Activated CD8-positive, alpha-beta memory T cell treated with anti-CD3 and anti-CD28 coated beads, Interleukin-2, amount 10 ng/mL, durations not matched to agents 7 days and 5 days (primary cell): Measurements from ENCODE around the gene FOXG1. TPM values are rescaled to one million over a fixed set of nuclear protein-coding genes. Genes with fewer than 3 reads are reported as not detected.

Experiments used
- ATAC-seq: fragments of 150-1000 bp; cut with Tn5 transposase; one replicate; pipeline ENCODE4 v1.10.0; 2021; ENCODE audit warnings: moderate library complexity
- CTCF ChIA-PET: fragments of 350-600 bp; sonication (Branson Sonifier 250); formaldehyde crosslinking; loops from one replicate; lab custom pipeline; 2021; ENCODE audit warnings: antibody characterized with exemption; lab: Charles Lee
- DNase-seq: peaks from one replicate; pipeline ENCODE4 v3.0.0-alpha.2; 2020
- H3K27ac Mint-ChIP-seq: one replicate; pipeline ENCODE4 v1.8.0; 2021; ENCODE audit warnings: mild to moderate bottlenecking, mixed read lengths
- H3K27me3 Mint-ChIP-seq: one replicate; pipeline ENCODE4 v1.8.0; 2021; ENCODE audit warnings: mixed read lengths
- H3K36me3 Mint-ChIP-seq: one replicate; pipeline ENCODE4 v1.8.0; 2021; ENCODE audit warnings: mild to moderate bottlenecking, mixed read lengths
- H3K4me1 Mint-ChIP-seq: one replicate; pipeline ENCODE4 v1.8.0; 2021; ENCODE audit warnings: mixed read lengths
- H3K4me3 Mint-ChIP-seq: one replicate; pipeline ENCODE4 v1.8.0; 2021; ENCODE audit warnings: mild to moderate bottlenecking, moderate library complexity, mixed read lengths
- H3K9me3 Mint-ChIP-seq: one replicate; pipeline ENCODE4 v1.8.0; 2022; ENCODE audit warnings: low read depth, mixed read lengths
- total RNA-seq, 2 experiments: library from RNA; stranded (reverse); gene quantifications; one replicate each; pipeline ENCODE4 v1.2.3, GENCODE V29; 2021

FOXG1 gene
- total RNA-seq, 2 experiments from 2014 or later, result not detected

DNA sequence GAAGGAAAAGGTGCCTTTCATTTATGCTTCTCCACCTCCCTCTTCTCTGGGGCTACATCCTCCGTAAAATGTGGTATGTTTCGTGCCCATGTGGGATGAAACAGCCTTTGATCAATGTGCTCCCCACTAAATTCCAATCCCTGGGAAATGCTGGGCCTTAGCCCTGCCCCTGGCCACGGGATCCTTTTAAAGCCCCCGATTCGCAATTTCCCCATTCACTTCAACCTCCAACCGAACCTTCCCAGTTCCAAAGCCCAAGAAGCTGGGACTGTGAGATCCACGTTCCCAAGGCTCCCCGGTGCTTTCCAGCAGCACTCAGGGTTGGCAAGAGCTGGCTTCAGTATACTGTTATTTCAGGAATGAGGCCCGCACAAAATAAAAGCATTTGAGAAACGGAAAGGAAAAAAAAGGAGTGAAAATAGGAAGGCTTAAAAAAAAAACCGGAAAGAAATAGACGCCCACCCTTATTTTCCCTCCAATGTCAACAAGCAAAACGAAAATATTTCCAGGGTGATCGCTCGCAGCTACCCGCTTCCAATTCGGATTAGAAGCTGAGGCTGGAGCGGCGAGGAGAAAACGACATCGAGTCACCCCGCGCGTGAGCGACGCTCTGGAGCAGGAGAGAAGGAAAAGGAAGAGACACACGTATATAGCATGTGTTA, 1.3 kb upstream of the FOXG1 start:
- peak overlapping the region; percentile 61 for H3K27ac Mint-ChIP-seq
- peaks cover 3% of the 10 kb centered on the region for H3K4me1 Mint-ChIP-seq
- CTCF ChIA-PET, result no interaction called here
- DNase-seq (no peak), ATAC-seq (no peak)
- H3K4me3 Mint-ChIP-seq, result no peak overlapping the region
- H3K36me3 Mint-ChIP-seq, result peaks cover 14% of the 10 kb centered on the region
- H3K9me3 Mint-ChIP-seq, result peaks cover 3% of the 10 kb centered on the region
- H3K27me3 Mint-ChIP-seq, result peaks cover 58% of the 10 kb centered on the region

DNA sequence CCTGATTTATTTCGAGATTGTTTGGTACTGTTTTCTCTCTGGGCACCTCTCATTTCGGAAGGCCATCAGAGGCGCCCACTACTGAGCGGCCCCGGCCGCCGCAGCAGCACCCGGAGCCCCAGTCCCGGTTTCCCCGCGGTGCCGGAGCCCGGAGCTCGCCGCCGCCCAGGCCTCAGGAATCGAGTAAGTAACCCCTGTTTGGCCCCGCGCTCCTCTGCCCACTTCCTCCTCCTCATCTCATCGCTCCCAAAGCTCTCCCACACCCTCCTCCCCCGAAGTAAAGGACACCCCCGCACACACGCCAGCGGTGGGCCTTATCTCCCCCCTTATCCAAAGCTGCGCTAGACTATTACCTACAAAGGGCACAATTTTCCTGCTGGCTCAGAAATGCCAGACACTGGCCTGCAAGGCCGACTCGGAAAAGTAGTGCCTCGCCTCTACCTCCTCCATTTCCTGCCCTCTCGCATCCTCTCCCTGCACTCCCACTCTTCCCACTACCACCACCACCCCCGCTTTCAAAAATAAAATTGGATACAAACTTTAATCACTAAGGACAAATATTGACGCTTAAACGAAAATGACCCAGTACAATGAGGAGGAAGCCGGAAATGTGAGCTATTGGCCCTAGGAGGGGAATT, 637 bp upstream of the FOXG1 start:
- peaks cover 14% of the 10 kb centered on the region for H3K36me3 Mint-ChIP-seq
- peak overlapping the region; percentile 81 for H3K27ac Mint-ChIP-seq
- H3K4me1 Mint-ChIP-seq, result peaks cover 3% of the 10 kb centered on the region
- ATAC-seq (no peak), DNase-seq (no peak)
- peaks cover 57% of the 10 kb centered on the region for H3K27me3 Mint-ChIP-seq
- H3K4me3 Mint-ChIP-seq, result peak overlapping the region; percentile 23
- CTCF ChIA-PET, result interaction anchor here (0.9 kb wide), 1 partner anchor 9 kb away, joined by 4 read pairs; no protein-coding TSS in a partner anchor
- H3K9me3 Mint-ChIP-seq, result peaks cover 3% of the 10 kb centered on the region

GRCh38 chr14:28767030-28767852, 654 bp downstream of the FOXG1 start:
- H3K36me3 Mint-ChIP-seq, result peaks cover 14% of the 10 kb centered on the region
- no peak overlapping the region for H3K4me3 Mint-ChIP-seq
- CTCF ChIA-PET, result no interaction called here
- DNase-seq (no peak), ATAC-seq (no peak)
- H3K4me1 Mint-ChIP-seq, result peaks cover 3% of the 10 kb centered on the region
- peaks cover 3% of the 10 kb centered on the region for H3K9me3 Mint-ChIP-seq
- peak overlapping the region; percentile 36 for H3K27ac Mint-ChIP-seq
- peaks cover 45% of the 10 kb centered on the region for H3K27me3 Mint-ChIP-seq

- CTCF ChIA-PET, result no interaction called here
- Mint-ChIP-seq H3K4me3 (no peak overlapping the region), H3K36me3 (peaks cover 14% of the 10 kb centered on the region), H3K4me1 (peaks cover 3% of the 10 kb centered on the region), H3K9me3 (peaks cover 3% of the 10 kb centered on the region), H3K27ac (peak overlapping the region; percentile 64), H3K27me3 (peaks cover 44% of the 10 kb centered on the region)
- DNase-seq (no peak), ATAC-seq (no peak)
These were observed 1.5 kb downstream of the FOXG1 start for GRCh38 chr14:28767853-28768741.

DNA sequence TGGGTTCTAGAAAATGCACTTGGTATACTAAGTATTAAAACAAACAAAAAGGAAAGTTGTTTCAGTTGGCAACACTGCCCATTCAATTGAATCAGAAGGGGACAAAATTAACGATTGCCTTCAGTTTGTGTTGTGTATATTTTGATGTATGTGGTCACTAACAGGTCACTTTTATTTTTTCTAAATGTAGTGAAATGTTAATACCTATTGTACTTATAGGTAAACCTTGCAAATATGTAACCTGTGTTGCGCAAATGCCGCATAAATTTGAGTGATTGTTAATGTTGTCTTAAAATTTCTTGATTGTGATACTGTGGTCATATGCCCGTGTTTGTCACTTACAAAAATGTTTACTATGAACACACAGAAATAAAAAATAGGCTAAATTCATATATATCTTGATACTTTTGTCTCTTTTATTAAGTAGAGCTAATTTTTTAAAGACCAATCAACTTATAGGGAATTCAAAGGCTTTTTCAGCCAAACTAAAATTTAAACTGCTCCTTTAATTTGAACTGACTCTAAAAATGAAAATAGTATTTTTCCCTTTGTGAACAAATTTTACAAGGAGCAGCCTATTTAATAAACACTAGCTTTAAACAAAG, 2.8 kb downstream of the FOXG1 start:
- no peak for ATAC-seq
- no peak overlapping the region for H3K4me3 Mint-ChIP-seq
- H3K27me3 Mint-ChIP-seq, result peaks cover 50% of the 10 kb centered on the region
- peaks cover 15% of the 10 kb centered on the region for H3K36me3 Mint-ChIP-seq
- no peak for DNase-seq
- H3K9me3 Mint-ChIP-seq, result peaks cover 3% of the 10 kb centered on the region
- peaks cover 3% of the 10 kb centered on the region for H3K4me1 Mint-ChIP-seq
- H3K27ac Mint-ChIP-seq, result no peak overlapping the region
- CTCF ChIA-PET, result no interaction called here

GRCh38 chr14:28770061-28770460, 3.5 kb downstream of the FOXG1 start:
- H3K9me3 Mint-ChIP-seq, result peaks cover 3% of the 10 kb centered on the region
- DNase-seq, result no peak
- CTCF ChIA-PET, result no interaction called here
- no peak overlapping the region for H3K4me3 Mint-ChIP-seq
- peaks cover 3% of the 10 kb centered on the region for H3K4me1 Mint-ChIP-seq
- H3K27me3 Mint-ChIP-seq, result peaks cover 52% of the 10 kb centered on the region
- peaks cover 15% of the 10 kb centered on the region for H3K36me3 Mint-ChIP-seq
- no peak for ATAC-seq
- no peak overlapping the region for H3K27ac Mint-ChIP-seq

DNA sequence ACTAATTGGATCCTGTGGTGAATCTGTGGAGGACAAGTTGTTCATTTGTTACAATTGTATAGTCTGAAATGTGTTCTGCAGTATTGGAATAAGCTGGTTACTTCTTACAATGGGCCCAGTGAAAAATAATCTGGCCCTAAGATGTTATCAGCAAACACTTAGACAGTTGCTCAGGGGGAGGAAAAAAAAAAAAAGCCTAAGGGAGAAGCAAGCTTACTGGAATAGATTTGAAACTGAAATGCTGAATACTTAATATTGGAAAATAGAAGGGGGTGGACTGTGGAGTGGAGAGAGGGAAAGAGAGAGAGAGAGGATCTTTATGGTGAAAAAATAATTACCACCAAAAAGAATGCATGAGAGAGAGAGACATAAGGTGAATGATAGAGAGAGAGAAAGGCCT, 4.0 kb downstream of the FOXG1 start:
- Mint-ChIP-seq H3K9me3 (peaks cover 3% of the 10 kb centered on the region), H3K36me3 (peaks cover 13% of the 10 kb centered on the region), H3K27me3 (peaks cover 52% of the 10 kb centered on the region), H3K27ac (no peak overlapping the region), H3K4me3 (no peak overlapping the region), H3K4me1 (peaks cover 3% of the 10 kb centered on the region)
- DNase-seq (no peak), ATAC-seq (no peak)
- CTCF ChIA-PET, result no interaction called here

DNA sequence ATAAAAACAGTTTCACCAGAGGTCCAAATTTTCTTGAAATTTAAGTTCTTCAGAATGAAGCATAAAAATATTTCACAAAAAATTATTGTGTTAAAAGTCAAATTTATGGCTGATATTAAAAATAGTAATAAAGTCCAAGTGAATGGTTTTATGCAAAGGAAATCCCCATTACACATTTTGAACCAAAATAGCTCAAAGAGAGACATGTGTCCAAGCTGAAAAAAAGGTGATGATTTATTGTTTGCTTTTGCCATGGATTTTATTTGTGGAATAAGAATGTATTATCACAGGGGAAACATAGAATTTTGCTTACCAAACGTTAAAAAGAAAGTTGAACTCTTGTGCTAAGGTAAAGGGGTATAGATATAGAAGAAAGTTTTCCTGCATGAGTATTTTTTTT, 4.6 kb downstream of the FOXG1 start:
- Mint-ChIP-seq H3K9me3 (peaks cover 2% of the 10 kb centered on the region), H3K4me3 (no peak overlapping the region), H3K4me1 (peaks cover 1% of the 10 kb centered on the region), H3K36me3 (peaks cover 10% of the 10 kb centered on the region), H3K27ac (no peak overlapping the region), H3K27me3 (peaks cover 53% of the 10 kb centered on the region)
- CTCF ChIA-PET, result no interaction called here
- no peak for DNase-seq
- ATAC-seq, result no peak

- CTCF ChIA-PET, result no interaction called here
- ATAC-seq, result no peak
- peaks cover 53% of the 10 kb centered on the region for H3K27me3 Mint-ChIP-seq
- H3K4me3 Mint-ChIP-seq, result no peak overlapping the region
- no peaks in the 10 kb centered on the region for H3K4me1 Mint-ChIP-seq
- H3K36me3 Mint-ChIP-seq, result peaks cover 9% of the 10 kb centered on the region
- no peak for DNase-seq
- H3K9me3 Mint-ChIP-seq, result no peaks in the 10 kb centered on the region
- no peak overlapping the region for H3K27ac Mint-ChIP-seq
These were observed 6.0 kb downstream of the FOXG1 start for GRCh38 chr14:28772613-28773012.

- Mint-ChIP-seq H3K36me3 (peaks cover 3% of the 10 kb centered on the region), H3K4me1 (no peaks in the 10 kb centered on the region), H3K27ac (no peak overlapping the region), H3K4me3 (no peak overlapping the region), H3K27me3 (peaks cover 50% of the 10 kb centered on the region), H3K9me3 (no peaks in the 10 kb centered on the region)
- CTCF ChIA-PET, result no interaction called here
- DNase-seq (no peak), ATAC-seq (no peak)
These were observed 6.6 kb downstream of the FOXG1 start for GRCh38 chr14:28773176-28773575.

DNA sequence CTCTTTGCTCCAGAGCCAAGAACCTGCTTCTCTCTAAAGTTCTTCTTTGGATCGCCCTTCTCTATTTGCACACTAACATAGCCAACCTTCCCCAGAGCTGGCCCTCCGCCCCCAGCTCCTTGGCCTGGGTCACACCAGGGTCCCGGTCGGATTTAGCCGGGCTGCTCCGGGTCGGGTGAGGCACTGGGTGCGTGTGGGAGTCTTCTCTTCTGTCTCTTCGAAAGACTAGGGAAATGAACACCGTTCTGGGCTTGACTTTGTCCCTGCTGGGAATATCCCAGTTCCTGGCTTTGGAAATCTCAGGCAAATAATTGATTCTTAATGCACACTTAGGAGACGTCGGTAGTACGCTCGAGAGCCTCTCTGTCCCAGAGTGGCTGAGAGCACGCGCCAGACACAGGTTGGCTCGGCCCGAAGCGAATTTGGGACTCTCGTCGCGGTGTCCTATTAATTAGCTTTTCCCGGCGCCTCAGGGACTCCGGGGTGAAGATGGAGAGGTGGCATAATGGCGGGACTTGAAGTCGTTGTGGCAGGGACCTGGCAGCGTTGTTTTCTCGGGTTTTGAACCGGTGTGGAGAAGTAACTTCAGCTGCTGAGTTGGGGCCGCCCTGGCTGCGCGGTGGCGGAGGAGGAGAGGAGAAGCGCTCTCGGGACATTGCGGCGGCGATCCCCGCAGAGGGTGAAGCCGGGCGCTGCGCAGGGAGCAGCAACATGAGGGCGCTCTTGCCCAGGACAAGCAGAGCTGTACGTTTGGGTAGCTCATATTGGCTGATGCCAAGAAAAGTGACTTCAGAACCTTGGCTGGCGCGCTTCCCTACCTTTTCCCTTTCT, 7.5 kb downstream of the FOXG1 start:
- Mint-ChIP-seq H3K36me3 (peaks cover 1% of the 10 kb centered on the region), H3K27ac (no peak overlapping the region), H3K27me3 (peaks cover 48% of the 10 kb centered on the region), H3K9me3 (no peaks in the 10 kb centered on the region), H3K4me3 (no peak overlapping the region), H3K4me1 (no peaks in the 10 kb centered on the region)
- DNase-seq (no peak), ATAC-seq (no peak)
- CTCF ChIA-PET, result no interaction called here
